ENCODE results near the gene RAB11FIP3.

The RAB11FIP3 gene

DNA sequence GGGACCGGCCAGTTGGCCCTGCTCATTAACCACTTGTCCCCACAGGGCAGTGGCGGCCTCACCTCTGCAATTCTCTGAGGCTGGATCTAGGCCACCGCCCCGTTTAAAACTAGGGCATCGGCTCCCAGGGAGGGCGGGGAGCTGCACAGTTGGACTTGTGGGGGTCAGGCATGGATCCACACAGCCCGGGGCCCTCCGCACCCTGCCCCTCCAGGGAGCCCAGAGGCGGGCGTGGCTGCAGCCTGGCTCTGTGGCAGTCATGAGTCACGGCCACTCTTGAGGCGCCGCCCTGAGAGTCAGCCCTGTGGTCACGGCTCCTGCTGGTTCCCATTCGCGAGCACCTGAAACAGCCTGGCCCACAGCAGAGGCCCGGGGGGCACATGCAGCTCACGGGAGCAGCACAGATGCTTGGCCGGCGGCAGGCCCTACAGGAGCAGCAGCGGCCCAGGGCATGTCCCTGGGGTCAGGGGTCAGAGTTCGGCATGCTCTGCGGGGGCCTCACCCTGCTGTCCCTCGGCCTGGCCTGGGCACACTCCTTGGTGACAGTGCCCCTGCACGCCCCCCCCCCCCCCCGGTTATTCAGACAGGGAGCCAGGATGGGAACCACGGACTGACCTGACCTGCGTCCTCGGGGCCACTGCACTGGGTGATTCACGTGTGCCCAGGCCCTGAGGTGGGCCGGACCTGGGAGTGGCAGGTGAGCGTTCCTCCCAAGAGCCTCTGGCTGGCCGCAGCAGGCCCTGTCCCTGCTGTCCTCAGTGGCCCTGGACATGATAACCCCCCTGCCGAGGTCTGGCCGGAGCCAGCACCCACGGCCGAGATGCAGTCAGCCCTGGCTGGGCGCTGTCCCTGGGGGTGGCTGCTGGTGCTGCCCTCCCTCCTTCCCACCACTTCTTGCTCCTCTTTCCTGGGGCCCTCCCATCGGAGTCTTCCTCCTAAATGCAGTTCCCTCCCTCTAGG is 110.3 kb downstream of the RAB11FIP3 start:
- DNase-seq, result no peak

DNA sequence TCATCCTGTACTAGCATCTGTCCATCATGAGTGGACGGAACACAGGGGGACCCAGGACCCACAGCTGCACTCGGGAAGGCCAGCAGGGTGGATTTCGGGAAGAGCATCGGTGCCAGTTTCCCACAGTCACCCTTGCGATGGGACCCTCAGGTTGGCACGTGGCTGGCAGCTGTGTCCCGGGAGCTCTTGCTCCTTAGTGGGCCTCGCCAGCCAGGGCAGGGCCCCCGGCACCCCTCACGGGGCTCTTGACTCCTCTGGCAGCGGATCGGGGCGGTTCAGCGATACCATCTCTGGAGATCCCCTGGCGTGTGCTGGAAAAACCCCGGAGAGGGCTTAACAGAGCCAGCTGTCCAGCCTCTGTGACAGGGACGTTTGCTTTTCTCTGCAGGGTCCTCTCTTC is 111.3 kb downstream of the RAB11FIP3 start:
- DNase-seq, result no peak

DNA sequence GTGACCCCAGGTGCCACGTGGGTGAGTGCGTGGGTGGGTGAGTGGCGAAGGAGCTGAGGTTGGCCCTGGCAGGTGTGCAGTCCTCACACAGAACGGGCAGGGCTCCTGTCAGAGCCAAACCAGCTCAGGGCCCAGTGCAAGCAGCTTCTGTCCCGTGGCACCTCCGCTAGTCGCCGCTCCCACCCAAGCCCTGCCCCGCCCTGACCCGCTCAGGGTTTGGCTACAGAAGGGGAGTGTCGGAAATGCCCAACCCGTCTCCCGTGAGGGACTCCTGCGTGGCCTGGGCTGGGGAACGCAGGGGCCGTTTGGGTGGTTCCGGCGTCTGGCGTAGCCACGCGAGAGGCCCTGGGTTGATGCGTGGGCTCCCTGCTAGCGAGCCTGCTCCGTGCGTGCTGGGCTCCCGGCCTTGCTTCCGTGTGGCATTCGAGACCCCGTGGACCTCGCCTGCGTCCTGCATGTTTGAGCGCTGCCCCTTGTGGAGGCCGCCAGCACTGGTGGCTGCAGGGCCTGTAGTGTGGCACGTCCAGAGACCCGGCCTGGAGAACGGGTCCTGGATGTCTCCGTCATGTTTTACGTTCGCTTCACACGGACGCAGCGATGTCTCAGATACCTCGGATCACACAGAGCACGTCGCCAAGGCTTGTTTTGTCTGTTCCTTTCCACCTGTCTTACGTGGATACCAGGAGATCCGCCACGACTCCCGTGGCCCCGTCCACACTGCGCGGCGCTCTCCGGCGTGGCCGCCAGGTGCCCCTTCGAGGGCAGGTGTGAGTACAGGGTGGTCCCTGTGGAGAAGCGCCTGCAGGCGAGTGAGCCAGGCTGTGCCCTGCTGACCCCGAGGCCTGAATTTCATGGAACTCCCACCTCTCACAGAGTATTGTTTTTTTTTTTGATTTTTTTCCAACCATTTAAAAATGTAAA is 112.2 kb downstream of the RAB11FIP3 start:
- DNase-seq, result no peak

DNA sequence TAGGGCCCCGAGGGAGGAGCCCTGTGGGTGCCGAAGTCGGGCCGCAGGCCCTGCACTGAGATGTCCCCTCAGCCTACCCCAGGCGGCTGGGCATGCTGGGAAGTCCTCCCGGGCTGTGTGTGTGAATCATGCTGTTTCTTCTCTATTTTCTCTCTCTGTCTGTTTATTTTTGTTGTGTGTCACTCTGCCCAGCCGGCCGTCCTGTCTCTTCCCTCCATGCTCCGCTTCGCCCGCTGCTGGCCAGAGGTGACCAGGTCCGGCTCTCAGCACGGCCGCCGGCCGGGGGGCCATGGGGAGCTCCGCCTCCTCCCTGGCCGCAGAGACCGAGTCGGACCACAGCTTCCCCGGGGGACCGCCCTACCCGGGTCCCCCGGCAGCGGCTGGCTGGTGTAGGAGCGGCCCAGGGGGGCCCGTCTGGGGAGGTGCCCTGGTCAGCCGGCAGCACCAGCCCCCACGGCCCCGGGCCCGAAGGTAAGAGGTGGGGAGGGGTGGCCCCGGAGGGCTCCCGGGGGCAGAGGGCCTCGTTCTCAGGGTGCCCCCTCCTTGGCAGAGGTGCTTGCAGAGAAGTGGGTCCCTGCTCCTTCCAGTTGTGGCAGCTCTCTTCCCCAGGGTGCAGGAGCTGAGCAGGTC is 114.6 kb downstream of the RAB11FIP3 start:
- DNase-seq, result no peak

DNA sequence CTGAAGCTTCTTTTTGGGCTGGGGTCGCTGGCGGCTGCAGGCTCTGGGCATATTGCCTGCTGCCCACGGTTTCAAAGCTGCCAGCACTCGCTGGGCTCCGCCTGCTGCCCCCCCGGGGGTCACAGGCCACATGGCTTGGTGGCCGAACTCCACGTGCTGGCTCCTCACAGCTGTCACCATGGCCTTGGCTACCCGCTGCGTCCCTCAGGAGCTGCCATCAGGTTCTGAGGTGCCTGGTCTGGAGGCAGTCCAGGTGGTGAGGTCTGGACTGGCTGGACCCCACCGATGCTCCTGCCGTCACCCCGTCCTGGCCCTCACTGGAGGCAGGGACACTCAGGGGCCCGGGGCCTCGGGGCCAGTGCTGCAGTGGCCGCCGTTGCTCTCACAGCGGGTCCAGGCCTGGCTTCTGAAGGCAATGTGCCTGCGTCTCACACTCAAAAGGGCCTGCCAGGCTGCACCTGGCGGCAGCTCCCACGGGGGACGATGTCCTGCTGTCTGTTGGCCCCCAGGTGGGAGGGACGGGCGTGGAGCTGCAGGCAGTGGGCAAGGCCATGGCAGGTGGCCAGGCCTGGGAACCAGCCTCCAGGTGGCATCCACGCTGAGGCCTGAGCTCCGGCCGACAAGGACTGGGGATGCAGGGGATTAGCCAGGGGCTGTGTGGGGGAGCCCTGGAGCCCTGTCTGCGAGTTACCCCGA is 115.3 kb downstream of the RAB11FIP3 start:
- no peak for DNase-seq

DNA sequence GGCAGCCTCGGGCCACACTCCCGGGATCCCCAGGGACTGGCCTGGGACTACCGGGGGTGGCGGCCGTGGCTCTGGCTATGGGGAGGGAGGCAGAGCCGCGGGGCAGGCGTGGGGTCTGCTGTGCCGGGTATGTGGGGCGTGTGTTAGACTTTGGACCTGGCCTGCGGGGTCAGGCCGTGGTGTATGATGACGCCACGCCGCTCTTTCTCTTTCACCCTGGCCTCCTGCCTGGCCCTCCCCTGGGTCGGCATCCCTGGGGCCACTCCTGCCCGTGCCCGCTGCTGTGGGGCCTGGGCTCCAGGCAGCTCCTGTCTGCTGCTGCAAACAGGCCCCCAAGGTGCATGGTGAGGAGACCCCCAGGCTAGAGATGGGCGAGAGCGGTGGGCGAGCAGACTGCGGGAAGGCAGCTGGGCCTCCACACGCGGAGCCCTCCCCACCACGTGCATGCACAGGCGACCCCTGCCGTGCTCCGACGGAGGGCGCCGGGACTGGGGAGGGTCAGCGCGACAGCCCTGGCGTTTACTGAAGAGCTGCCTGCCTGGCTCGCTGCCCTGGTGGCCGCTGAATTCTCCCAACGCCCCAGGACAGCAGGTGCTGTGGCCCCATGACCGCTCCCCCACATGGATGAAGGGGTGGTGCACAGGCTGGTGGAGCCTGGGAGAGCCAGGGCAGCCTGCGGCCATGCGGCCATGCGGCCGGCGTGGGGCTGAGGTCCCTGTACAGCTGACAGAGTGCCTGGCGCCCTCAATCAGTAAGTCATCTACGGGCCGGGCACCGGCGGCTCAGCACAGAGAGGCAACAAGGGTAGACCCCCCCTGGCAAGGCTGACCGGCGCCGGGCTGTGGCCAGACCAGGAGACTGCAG is 118.1 kb downstream of the RAB11FIP3 start:
- no peak for DNase-seq

DNA sequence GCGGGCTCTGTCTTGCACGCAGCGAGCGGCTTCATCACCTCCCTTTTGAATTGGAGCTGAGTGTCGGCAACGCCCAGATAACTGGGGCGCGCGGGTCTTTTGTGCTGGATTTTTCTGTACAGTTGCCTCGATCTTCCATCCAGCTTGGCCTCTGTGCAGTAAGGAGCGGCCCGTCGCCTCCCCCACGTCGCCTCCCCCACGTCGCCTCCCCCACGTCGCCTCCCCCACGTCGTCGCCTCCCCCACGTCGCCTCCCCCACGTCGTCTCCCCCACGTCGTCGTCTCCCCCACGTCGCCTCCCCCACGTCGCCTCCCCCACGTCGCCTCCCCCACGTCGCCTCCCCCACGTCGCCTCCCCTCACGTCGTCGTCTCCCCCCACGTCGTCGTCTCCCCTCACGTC is 119.1 kb downstream of the RAB11FIP3 start:
- DNase-seq, result no peak

DNA sequence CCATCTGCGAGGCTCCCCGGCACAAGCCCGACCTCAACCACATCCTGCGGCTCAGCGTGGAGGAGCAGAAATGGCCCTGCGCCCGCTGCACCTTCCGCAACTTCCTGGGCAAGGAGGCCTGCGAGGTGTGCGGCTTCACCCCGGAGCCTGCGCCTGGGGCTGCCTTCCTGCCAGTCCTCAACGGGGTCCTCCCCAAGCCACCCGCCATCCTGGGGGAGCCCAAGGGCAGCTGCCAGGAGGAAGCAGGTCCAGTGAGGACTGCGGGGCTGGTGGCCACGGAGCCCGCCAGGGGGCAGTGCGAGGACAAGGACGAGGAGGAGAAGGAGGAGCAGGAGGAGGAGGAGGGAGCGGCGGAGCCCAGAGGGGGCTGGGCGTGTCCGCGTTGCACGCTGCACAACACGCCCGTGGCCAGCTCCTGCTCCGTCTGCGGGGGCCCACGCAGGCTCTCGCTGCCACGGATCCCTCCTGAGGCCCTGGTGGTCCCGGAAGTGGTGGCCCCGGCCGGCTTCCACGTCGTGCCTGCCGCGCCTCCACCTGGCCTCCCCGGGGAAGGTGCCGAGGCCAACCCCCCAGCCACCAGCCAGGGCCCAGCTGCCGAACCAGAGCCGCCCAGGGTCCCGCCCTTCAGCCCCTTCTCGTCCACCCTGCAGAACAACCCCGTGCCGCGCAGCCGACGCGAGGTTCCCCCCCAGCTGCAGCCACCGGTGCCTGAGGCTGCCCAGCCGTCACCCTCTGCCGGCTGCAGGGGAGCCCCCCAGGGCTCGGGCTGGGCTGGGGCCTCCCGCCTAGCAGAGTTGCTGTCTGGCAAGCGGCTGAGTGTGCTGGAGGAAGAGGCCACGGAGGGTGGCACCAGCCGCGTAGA is 121.7 kb downstream of the RAB11FIP3 start:
- DNase-seq, result peak; percentile 59

DNA sequence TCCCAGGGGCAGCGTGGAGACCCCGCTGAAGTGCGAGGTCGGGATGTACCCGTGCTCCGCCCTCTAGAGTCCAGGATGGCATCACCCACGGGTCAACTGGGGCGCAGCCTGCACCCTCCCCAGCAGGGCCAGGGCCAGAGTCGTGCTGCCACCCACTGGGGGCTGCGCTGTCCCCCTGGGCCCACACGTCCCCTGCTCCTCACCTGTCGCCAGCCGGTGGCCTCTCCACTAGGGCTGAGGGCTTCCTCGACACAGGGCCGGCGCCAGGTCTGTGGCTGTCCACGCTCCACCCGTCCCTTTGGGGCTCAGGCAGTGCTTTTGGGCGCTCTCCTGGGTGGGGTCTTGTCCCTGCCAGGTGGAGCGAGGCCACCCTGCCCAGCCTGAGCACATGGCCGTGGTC is 123.1 kb downstream of the RAB11FIP3 start:
- DNase-seq, result no peak

DNA sequence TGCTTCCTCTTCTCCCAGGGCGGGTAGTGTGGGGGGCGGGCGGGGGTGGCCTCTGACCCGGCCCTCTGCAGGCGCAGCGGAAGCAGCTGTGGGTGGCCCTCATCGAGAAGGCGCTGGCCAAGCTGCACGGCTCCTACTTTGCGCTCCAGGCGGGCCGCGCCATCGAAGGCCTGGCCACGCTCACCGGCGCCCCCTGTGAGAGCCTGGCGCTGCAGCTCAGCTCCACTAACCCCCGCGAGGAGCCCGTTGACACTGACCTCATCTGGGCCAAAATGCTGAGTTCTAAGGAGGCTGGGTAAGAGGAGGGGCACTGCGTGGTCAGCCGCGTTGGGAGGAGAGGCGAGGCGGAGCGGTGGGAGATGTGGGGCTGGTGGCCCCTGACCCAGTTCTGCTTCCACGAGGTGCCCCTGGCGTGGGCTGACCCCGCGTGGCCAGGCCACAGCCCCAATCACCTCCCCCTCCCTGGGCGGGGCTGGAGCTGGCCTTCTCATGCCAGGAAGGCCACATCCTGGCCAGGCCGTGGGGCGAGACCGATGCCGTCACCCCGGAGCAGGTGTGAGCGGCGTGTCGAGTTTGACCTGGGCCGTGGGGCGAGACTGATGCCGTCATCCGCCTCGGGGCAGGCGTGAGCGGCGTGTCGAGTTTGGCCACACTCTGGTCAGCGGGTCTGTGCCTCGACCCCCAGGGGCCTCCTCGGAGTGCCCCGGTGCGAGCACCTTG is 124.3 kb downstream of the RAB11FIP3 start:
- no peak for DNase-seq

DNA sequence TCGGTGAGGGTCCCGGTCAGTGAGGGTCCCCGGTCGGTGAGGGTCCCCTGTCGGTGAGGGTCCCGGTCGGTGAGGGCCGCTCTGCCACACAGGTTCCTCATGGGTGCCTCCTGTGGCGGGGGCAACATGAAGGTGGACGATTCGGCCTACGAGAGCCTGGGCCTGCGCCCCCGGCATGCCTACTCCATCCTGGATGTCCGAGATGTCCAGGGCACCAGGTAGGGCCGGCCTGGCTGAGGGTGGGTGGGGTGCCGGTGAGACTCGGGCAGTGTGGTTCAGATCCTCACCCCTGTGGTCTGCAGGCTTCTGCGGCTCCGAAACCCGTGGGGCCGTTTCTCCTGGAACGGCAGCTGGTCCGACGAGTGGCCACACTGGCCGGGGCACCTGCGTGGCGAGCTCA is 125.8 kb downstream of the RAB11FIP3 start:
- no peak for DNase-seq

DNA sequence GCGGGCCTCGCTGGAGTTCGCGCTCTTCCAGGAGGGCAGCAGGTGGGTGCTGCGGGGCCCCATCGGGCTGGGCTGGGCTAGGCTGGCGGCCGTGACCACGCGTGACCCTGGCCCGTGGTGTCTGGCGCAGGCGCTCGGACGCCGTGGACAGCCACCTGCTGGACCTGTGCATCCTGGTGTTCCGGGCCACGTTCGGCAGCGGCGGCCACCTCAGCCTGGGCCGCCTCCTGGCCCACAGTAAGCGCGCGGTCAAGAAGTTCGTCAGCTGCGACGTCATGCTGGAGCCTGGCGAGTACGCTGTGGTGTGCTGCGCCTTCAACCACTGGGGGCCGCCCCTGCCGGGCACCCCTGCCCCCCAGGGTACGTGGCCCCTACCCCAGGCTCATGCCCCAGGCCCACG is 126.7 kb downstream of the RAB11FIP3 start:
- DNase-seq, result no peak

DNA sequence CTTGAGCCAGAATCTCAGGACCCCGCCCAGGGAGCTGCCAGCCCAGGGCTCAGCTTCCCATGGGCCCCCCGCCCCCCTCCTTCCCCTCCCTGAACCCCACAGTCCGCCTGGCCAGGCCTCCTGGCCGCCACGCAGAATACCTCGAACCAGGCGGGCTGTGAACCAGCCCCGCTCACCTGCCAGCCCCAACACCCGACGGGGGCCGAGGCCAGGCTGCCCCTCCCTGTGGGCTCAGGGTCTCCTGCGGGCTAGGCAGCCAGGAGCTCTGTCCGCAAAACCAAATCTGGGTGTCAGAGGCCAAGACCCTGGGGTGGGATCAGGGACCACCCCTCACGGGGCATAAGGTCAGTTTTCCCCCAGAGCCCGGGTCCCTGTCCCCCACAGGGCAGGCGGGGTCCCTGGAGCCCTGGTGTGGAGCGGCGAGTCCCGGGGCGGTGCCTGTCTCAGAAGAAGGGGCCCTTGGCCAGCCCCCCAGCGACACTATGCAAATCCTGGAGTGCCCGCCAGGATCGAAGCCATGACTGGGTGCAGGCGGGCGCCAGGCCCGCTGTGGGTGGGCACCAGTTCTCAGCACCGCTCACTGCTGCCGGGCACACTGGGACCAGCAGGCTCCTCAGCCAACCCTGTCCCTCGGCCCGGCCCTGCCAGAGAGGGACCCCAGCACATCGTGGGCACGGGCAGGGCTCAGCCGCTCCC is 128.3 kb downstream of the RAB11FIP3 start:
- no peak for DNase-seq

DNA sequence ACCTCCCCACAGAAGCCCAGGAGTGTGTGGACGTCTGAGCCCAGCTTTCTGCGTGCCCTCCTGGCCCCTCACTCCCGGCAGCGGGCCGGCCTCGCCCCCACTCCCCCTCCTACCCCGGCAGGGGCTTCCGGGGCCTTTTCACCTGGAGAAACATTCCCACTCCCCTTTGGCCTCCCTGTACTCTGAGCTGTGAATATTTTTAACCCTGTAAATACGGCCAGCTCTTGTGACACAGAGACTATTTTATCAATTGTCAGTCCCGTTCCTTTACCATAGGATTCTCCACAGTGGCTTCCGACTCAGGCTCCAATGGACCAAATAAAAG is 128.8 kb downstream of the RAB11FIP3 start:
- DNase-seq, result no peak

DNA sequence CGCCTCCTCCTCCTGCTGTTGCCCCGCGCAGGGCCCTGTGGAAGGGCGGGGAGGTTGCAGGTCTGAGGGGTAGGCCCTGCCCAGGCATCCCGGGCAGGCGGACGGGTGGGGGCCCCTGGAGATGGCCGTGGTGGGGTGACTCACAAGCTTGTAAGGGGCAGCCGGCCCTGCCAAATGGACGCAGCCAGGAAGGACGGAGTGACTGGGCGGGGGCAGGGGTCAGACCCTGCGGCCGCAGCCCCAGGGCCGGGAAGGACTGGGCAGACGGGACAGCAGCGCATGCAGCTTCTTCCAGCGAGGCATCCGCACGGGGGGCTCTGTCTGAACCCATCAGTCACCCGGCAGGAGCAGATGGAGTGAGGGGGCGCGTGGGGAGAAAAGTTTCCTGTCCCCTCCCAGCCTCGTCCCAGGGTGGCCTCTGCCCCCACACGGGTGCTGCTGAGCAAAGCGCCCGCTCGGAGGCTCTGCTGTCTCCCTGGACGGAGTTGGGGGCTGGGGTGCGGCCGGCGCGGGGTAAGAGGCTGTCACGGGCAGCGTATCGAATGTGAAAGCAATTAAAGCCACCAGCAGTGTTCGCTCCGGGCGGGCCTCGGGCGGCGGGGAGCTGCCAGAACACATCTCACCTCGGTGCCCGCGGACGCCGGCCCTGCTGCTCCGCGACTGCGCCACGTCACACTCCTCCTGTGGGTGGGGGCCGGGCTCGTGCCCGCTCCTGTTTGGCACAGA is 129.4 kb downstream of the RAB11FIP3 start:
- DNase-seq, result no peak

DNA sequence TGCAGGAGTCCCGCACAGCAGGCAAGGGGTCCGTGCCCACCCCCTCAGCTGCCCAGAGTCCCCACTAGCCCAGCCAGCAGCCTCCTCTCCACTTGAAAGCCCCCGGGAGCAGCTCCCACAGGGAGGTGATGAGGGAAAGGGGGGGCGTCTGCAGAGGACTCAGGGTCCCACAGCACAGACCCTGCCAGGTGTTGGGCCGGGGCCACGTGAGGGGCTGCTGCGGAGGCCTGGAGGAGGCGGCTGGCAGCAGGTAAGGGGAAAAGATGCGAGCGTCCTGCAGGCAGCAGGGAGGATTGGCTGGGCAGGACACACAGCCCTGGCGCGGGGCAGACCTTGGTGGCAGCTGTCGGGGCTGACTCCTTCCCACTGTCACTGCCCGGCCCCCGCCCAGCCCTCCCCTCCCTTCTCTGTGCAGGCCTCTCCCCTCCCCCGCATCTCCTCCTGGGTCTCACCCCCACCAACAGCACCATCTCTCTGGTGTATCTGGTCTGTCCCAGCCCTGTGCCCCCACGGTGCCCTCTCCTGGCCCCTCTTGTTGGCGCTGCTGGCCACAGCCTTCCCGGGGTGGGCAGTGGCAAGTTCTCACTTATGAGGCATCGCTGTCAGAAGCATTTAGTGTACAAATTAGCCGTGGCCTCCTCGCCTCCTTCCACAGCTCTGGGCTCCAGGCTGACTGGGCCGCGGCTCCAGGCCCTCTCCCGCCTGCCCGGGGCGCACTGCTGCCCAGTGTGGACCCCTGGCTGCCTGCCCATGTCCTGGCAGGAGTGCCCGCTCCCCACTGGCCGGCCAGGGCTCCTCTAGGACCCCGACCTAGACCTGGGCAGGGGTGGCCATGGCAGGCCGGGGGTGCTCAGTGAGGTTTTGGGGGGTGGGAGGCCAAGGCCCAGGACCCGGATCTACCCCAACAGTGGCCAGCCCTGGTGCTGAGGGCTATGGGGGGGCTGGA is 130.4 kb downstream of the RAB11FIP3 start:
- DNase-seq, result no peak

DNA sequence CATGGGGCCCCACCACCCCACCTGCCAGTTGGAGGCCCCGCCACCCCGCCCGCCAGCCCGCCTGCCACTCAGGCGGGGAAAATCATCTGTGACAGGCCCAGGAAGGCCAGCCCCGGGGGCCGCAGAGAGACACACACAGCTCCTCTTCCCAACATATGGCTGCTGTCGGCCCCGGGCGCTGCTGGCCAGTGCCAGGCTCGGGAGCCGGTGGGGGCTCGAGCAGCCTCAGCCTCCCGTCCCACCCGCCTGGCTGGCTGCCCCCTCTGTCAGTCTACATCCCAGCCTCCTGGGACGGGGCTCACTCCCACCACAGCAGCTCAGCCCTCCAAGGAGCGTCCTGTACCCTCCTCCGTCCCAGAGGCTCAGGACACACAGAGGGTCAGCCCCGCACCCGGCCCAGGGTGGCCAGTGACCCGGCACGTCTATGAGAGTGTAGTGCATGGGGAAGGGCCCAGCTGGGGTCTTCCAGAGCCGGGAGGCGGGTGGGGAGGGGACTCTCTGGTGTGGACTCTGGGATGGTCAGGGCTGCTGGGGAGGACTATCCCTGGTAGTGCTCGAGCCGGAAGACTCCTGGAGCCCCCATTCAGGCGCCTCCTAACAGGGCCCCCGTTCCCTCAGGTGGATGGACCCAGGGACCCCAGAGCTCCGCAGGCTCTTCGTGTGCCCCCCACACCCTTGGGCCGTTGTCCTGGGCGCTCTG is 131.2 kb downstream of the RAB11FIP3 start:
- DNase-seq, result no peak

Data from CD4-positive, alpha-beta T cell treated with Interferon gamma for 1 hour (primary cell).